GM12875 (cell line): ENCODE measurements around the gene CLGN.

Source experiments
- H3K4me3 ChIP-seq: one replicate; pipeline ENCODE4 v1.5.1; 2011; ENCODE audit warnings: low read depth, low read length, control low read depth
- CTCF ChIP-seq: IDR thresholded peaks from 2 replicates; pipeline ENCODE4 v1.5.1; 2011; ENCODE audit warnings: low read depth, mild to moderate bottlenecking, control low read depth, inconsistent platforms, low read length, moderate library complexity, borderline replicate concordance; ENCODE audit not compliant: insufficient read depth

The CLGN gene

GRCh38 chr4:140351093-140352075 lies 76.1 kb downstream of the CLGN start:
- no peak overlapping the region for H3K4me3 ChIP-seq
- no peak for TF ChIP-seq CTCF

- no peak overlapping the region for H3K4me3 ChIP-seq
- no peak for TF ChIP-seq CTCF
These were observed 77.6 kb downstream of the CLGN start for GRCh38 chr4:140349816-140350215.

DNA sequence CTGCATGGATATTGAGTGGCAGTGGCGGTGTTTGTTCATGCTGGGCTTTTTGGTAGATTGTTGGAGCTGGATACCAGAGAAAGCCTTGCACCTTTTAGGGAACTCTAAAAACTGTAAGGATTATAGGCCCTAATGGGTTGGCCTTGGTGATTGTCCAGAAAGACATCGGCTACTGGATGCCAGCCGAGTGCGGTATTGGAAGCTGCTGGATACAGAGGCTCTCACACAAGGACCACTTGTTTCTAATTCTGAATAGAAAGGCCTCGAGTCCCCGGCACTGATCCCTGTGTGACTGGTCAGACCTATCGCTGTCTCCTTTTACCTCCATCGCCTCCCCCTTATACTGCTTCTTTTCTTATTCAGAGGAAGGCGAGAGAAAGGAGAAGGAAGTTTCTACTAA lies 81.3 kb downstream of the CLGN start:
- TF ChIP-seq CTCF, result no peak
- H3K4me3 ChIP-seq, result no peak overlapping the region

- no peak for TF ChIP-seq CTCF
- H3K4me3 ChIP-seq, result no peak overlapping the region
These were observed 82.8 kb downstream of the CLGN start for GRCh38 chr4:140344621-140345020.

DNA sequence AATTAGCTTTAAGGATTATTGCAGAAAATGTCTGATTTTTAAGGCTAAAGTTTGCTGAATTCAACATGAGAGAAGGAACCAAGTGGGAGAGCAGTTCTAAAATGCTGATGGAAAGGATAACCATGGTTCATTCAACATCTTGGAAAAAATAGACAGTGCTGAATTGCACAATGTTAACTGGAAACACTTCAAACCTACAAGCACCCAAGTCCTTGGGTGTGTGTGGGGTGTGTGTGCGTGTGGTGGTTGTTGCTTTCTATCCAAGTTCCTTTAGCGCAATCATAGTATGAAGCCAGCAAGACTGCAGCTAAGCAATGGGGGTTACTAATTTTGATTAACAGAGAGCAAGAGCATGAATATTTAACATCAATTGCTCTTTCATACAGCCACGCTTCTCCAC lies 83.3 kb downstream of the CLGN start:
- no peak overlapping the region for H3K4me3 ChIP-seq
- no peak for TF ChIP-seq CTCF

GRCh38 chr4:140343303-140343702 lies 84.1 kb downstream of the CLGN start:
- TF ChIP-seq CTCF, result no peak

DNA sequence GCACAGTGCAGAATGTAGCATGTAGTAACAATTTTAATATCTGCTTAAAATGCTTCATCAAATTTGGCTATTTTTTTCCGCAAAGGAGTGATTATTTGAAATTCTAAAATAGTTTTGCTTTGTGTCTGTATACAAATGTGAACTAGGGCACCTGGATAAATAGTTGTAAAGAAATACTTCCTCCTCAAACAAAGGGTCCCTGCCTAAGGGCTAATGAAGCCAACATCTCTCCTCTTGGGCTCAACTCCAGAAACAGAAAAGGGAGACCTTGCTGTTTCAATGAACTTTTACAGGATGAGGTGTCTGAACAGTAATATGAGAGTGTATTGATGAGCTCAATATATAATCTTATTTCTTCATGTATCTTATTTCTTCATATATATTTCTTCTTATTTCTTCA lies 84.8 kb downstream of the CLGN start:
- no peak overlapping the region for H3K4me3 ChIP-seq
- no peak for TF ChIP-seq CTCF

More at GRCh38 chr4:140343303-140343702, 84.1 kb downstream of the CLGN start:
- H3K4me3 ChIP-seq, result no peak overlapping the region
